Neural crest cell (in vitro differentiated cells): ENCODE results near the gene TMEM87A. TPM values are rescaled to one million over a fixed set of nuclear protein-coding genes. Genes with fewer than 3 reads are reported as not detected.

ENCODE experiments used
- DNase-seq: peaks from one replicate; pipeline ENCODE4 v3.0.0; 2021; ENCODE audit warnings: low read depth, mixed read lengths, low spot score
- H3K27ac Mint-ChIP-seq: one replicate; pipeline ENCODE4 v1.8.0; 2021; ENCODE audit warnings: mild to moderate bottlenecking, mixed read lengths; ENCODE audit not compliant: unreplicated experiment
- H3K27me3 Mint-ChIP-seq: 2 replicates; pipeline ENCODE4 v1.8.0; 2021; ENCODE audit warnings: low read depth, mild to moderate bottlenecking, mixed read lengths
- H3K36me3 Mint-ChIP-seq: 2 replicates; pipeline ENCODE4 v1.8.0; 2021; ENCODE audit warnings: low read depth, mild to moderate bottlenecking, mixed read lengths
- H3K4me1 Mint-ChIP-seq: 2 replicates; pipeline ENCODE4 v1.8.0; 2021; ENCODE audit warnings: mixed read lengths
- H3K4me3 Mint-ChIP-seq: one replicate; pipeline ENCODE4 v1.8.0; 2021; ENCODE audit warnings: mild to moderate bottlenecking, mixed read lengths
- H3K9me3 Mint-ChIP-seq: 2 replicates; pipeline ENCODE4 v1.8.0; 2021; ENCODE audit warnings: mixed read lengths
- total RNA-seq: library from RNA; stranded (reverse); gene quantifications from 2 replicates; pipeline ENCODE4 v1.2.1, GENCODE V29; 2021
- TF ChIP-seq, protein P1 (sequence below): fragments of 200-600 bp; sonication (generic); conservative IDR thresholded peaks from 2 replicates; pipeline ENCODE4 v1.5.0; 2021; ENCODE audit warnings: antibody characterized with exemption, mild to moderate bottlenecking

The TMEM87A gene
- total RNA-seq, 1 donor from 2014 or later = 34.8 TPM

DNA sequence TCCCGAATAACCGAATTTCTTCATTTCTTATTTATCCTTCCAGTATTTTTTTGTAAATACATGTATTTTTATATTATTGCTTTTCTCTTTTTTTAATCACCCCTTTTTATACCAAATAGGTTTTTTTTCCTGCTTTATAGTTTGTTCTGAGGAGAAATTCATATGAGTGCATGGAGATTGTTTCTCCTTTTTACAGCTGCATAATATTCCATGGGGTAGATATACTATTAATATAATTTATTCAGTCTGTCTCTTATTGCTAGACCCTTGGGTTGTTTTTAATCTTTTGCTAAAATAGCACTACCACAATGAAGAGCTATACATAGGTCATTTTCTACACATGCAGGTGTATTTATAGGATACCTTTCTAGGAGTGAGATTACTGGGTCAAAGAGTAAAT, 3.5 kb upstream of the TMEM87A start:
- peaks cover 42% of the 10 kb centered on the region for H3K4me1 Mint-ChIP-seq
- TF ChIP-seq, protein P1, sequence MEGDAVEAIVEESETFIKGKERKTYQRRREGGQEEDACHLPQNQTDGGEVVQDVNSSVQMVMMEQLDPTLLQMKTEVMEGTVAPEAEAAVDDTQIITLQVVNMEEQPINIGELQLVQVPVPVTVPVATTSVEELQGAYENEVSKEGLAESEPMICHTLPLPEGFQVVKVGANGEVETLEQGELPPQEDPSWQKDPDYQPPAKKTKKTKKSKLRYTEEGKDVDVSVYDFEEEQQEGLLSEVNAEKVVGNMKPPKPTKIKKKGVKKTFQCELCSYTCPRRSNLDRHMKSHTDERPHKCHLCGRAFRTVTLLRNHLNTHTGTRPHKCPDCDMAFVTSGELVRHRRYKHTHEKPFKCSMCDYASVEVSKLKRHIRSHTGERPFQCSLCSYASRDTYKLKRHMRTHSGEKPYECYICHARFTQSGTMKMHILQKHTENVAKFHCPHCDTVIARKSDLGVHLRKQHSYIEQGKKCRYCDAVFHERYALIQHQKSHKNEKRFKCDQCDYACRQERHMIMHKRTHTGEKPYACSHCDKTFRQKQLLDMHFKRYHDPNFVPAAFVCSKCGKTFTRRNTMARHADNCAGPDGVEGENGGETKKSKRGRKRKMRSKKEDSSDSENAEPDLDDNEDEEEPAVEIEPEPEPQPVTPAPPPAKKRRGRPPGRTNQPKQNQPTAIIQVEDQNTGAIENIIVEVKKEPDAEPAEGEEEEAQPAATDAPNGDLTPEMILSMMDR = no peak
- H3K27me3 Mint-ChIP-seq = no peaks in the 10 kb centered on the region
- no peak overlapping the region for H3K27ac Mint-ChIP-seq
- H3K9me3 Mint-ChIP-seq = no peaks in the 10 kb centered on the region
- no peaks in the 10 kb centered on the region for H3K36me3 Mint-ChIP-seq
- no peak overlapping the region for H3K4me3 Mint-ChIP-seq
- no peak for DNase-seq

DNA sequence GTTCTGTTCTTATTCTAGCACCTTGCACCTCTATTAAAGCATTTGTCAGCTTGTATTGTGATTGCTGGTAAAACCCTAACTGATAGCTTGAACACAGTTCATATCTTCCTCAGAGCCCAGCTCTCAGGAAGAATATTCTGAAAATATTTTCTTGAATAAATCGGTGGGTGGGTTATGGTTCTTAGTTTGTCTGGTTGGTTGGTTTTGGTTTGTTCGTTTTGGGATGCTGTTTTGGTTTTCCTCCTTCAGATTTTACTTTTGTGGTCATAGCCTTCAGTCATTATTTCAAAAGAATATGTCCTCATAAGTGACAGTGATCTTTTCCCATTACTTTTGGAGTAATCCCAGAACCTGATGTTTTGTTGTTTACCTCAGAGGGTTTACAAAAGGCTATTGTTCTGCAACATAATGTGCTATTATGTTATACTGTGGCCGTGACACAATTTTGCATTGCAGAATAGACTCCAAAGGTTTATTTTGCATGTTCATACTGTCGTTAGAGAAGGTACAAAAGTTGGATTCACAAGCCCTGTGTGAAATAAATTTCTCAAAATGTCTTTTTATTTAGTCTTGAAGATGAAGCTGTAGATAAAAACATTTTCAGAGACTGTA, 2.7 kb upstream of the TMEM87A start:
- peaks cover 50% of the 10 kb centered on the region for H3K4me1 Mint-ChIP-seq
- H3K4me3 Mint-ChIP-seq = peak overlapping the region; percentile 100
- DNase-seq = no peak
- no peak overlapping the region for H3K27ac Mint-ChIP-seq
- H3K9me3 Mint-ChIP-seq = no peaks in the 10 kb centered on the region
- H3K36me3 Mint-ChIP-seq = no peaks in the 10 kb centered on the region
- TF ChIP-seq, protein P1 = no peak
- H3K27me3 Mint-ChIP-seq = no peaks in the 10 kb centered on the region

DNA sequence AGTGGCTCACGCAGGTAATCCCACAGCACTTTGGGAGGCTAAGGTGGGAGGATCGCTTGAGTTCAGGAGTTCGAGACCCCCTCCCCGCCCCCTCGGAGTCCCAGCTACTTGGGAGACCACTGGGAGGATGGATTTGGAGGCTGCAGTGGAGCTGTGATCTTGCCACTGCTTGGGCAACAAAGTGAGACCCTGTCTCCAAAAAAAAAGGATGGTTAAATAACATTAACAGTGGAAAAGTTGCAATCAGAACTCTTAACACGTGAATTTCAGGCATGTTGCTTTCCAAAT, 1.4 kb upstream of the TMEM87A start:
- DNase-seq = no peak
- Mint-ChIP-seq H3K4me1 (peaks cover 52% of the 10 kb centered on the region), H3K27me3 (no peaks in the 10 kb centered on the region), H3K4me3 (peak overlapping the region; percentile 100), H3K27ac (peak overlapping the region; percentile 20), H3K9me3 (no peaks in the 10 kb centered on the region), H3K36me3 (no peaks in the 10 kb centered on the region)
- TF ChIP-seq, protein P1 = no peak

DNA sequence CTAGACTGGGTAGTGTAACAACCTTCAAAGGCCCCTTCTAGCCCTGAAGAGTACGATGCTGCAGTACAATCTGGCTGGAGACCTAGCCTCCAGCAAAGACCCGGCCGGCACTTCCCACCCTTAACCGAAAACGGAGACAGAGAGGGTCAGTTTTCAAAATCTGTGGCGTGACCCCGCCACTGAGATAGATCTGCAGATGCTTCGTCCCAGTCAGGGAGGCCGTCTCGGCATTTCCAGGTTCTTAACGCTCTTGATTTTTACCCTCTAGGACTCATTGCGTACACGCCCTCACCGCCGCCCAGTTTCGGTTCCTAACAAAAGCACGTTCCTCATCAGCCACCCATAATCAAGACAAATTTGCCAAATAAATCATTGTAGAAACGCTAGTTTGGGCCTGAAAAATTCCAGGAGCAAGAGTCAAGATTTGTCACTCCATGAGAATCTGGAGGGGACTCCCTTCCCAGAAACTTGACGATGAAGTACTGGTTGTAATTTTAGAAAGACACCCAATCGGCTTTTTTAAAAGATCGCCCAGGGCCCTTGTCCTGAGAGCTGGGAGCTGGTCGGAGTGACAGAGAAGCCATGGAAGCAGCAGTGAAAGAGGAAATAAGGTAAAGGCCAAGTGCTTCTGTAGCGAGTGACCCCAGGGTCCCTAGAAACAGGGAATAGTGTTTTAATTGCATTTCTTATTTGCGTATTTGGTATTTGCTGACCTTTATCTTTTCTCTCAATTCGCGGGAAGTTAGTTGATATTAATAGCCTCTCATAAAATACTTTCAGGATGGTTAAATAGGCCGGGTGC, 868 bp upstream of the TMEM87A start:
- Mint-ChIP-seq H3K36me3 (no peaks in the 10 kb centered on the region), H3K27ac (peak overlapping the region; percentile 97), H3K4me3 (peak overlapping the region; percentile 100), H3K27me3 (no peaks in the 10 kb centered on the region), H3K4me1 (peaks cover 56% of the 10 kb centered on the region), H3K9me3 (no peaks in the 10 kb centered on the region)
- DNase-seq = peak; percentile 23
- TF ChIP-seq, protein P1 = no peak

DNA sequence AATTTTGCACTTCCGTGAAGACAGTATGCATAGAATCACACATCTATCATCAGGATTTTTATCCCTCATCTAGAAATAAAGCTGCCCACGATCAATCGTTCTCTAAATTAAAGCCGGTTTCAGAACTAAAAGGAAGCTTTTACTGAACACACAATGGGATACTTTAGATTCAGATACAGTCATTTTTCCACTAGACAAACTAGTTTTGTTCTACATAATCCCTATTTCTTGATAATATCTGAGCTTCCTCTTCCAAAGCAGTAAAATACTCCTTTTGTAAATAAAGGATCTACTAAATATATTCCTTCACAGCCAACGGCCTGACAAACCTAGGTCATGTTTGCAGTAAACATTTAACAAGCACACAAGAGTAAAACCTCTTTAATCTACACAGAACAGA, 2.2 kb downstream of the TMEM87A start:
- Mint-ChIP-seq H3K9me3 (no peaks in the 10 kb centered on the region), H3K36me3 (peaks cover 4% of the 10 kb centered on the region), H3K27ac (no peak overlapping the region), H3K4me1 (peaks cover 56% of the 10 kb centered on the region), H3K4me3 (peak overlapping the region; percentile 56), H3K27me3 (no peaks in the 10 kb centered on the region)
- TF ChIP-seq, protein P1 = no peak
- DNase-seq = no peak
